Hypothalamus (tissue), 51 donors: ENCODE results near the gene DGCR8.
"Not testable (repeated sequence)": the region's sequence is repeated elsewhere in the genome, so short reads cannot be mapped to it uniquely, and the experiment has no call there.

ENCODE experiments used
- DNase-seq, 51 donors: peaks; one replicate each; lab custom pipeline; 2025; lab: John Stamatoyannopoulos, UW

Gene DGCR8

GRCh38 chr22:20065896-20066616 lies 14.0 kb upstream of the DGCR8 start:
- DNase-seq: no peak

- no peak for DNase-seq
These were observed 13.2 kb upstream of the DGCR8 start for GRCh38 chr22:20066617-20067383.

GRCh38 chr22:20067384-20067682 lies 12.7 kb upstream of the DGCR8 start:
- not testable (repeated sequence) for DNase-seq

- DNase-seq: no peak
These were observed 11.4 kb upstream of the DGCR8 start for GRCh38 chr22:20068640-20069039.

GRCh38 chr22:20069331-20070042 lies 10.6 kb upstream of the DGCR8 start:
- no peak for DNase-seq

- no peak for DNase-seq
These were observed 8.5 kb upstream of the DGCR8 start for GRCh38 chr22:20071524-20071972.

GRCh38 chr22:20076627-20077172 lies 3.3 kb upstream of the DGCR8 start:
- no peak for DNase-seq

- peak in 27 of 51 donors; percentile 24 to 79 (median 59) for DNase-seq
These were observed 369 bp downstream of the DGCR8 start for GRCh38 chr22:20080445-20080775.

- peak in 9 of 51 donors; percentile 5 to 36 (median 17) for DNase-seq
These were observed 974 bp downstream of the DGCR8 start for GRCh38 chr22:20080776-20081654.

GRCh38 chr22:20083157-20083890 lies 3.3 kb downstream of the DGCR8 start:
- no peak for DNase-seq

- no peak for DNase-seq
These were observed 4.0 kb downstream of the DGCR8 start for GRCh38 chr22:20083891-20084546.

GRCh38 chr22:20084547-20085413 lies 4.7 kb downstream of the DGCR8 start:
- DNase-seq: no peak

GRCh38 chr22:20085651-20086050 lies 5.6 kb downstream of the DGCR8 start:
- no peak for DNase-seq

- no peak for DNase-seq
These were observed 6.1 kb downstream of the DGCR8 start for GRCh38 chr22:20086101-20086599.

- DNase-seq: no peak
These were observed 6.7 kb downstream of the DGCR8 start for GRCh38 chr22:20086763-20087162.

GRCh38 chr22:20087319-20088262 lies 7.5 kb downstream of the DGCR8 start:
- DNase-seq: no peak

- no peak for DNase-seq
These were observed 8.2 kb downstream of the DGCR8 start for GRCh38 chr22:20088263-20088648.
